HEK293T (cell line): ENCODE measurements around the gene C16orf89.

Experiments
- CTCF ChIA-PET: fragments of 350-600 bp; formaldehyde crosslinking; extraction: SDS; loops from one replicate; lab custom pipeline; 2021; ENCODE audit warnings: antibody characterized with exemption, inconsistent platforms; lab: Yijun Ruan, JAX
- POLR2A ChIA-PET: fragments of 350-600 bp; formaldehyde crosslinking; extraction: SDS; loops from one replicate; lab custom pipeline; 2020; ENCODE audit warnings: antibody characterized with exemption, inconsistent platforms; lab: Yijun Ruan, JAX
- DNase-seq: peaks from one replicate; pipeline ENCODE4 v3.0.0; 2012; ENCODE audit warnings: mixed read lengths; ENCODE audit errors: extremely low spot score
- ARNT ChIP-seq: fragments of 450-650 bp; IDR thresholded peaks from 2 replicates; pipeline ENCODE4 v1.6.1; 2017; ENCODE audit warnings: mild to moderate bottlenecking
- BHLHE40 ChIP-seq: fragments of 450-650 bp; IDR thresholded peaks from 2 replicates; pipeline ENCODE4 v1.6.1; 2016; ENCODE audit warnings: mild to moderate bottlenecking, moderate library complexity, borderline replicate concordance
- CTBP1 ChIP-seq: fragments of 450-650 bp; IDR thresholded peaks from 2 replicates; pipeline ENCODE4 v1.6.1; 2016; ENCODE audit warnings: borderline replicate concordance
- ELF4 ChIP-seq: fragments of 450-650 bp; IDR thresholded peaks from 2 replicates; pipeline ENCODE4 v1.6.1; 2017; ENCODE audit warnings: antibody characterized with exemption
- FOXA1 ChIP-seq: fragments of 450-650 bp; IDR thresholded peaks from 2 replicates; pipeline ENCODE4 v1.6.1; 2016; ENCODE audit warnings: mild to moderate bottlenecking
- FOXK2 ChIP-seq: fragments of 450-650 bp; IDR thresholded peaks from 2 replicates; pipeline ENCODE4 v1.6.1; 2016; ENCODE audit warnings: mild to moderate bottlenecking
- FOXM1 ChIP-seq: fragments of 450-650 bp; IDR thresholded peaks from 2 replicates; pipeline ENCODE4 v1.6.1; 2017; ENCODE audit warnings: mild to moderate bottlenecking, borderline replicate concordance
- HDGF ChIP-seq: fragments of 450-650 bp; IDR thresholded peaks from 2 replicates; pipeline ENCODE4 v1.6.1; 2017; ENCODE audit warnings: antibody characterized with exemption, borderline replicate concordance
- L3MBTL2 ChIP-seq: fragments of 450-650 bp; conservative IDR thresholded peaks from 2 replicates; pipeline ENCODE4 v1.6.1; 2016; ENCODE audit warnings: mild to moderate bottlenecking
- LEF1 ChIP-seq: fragments of 450-650 bp; IDR thresholded peaks from 2 replicates; pipeline ENCODE4 v1.6.1; 2017; ENCODE audit warnings: mild to moderate bottlenecking, borderline replicate concordance
- NFRKB ChIP-seq: fragments of 450-650 bp; IDR thresholded peaks from 2 replicates; pipeline ENCODE4 v1.6.1; 2016; ENCODE audit warnings: mild to moderate bottlenecking, moderate library complexity
- SP1 ChIP-seq: fragments of 450-650 bp; IDR thresholded peaks from 2 replicates; pipeline ENCODE4 v1.6.1; 2017
- SUZ12 ChIP-seq: fragments of 450-650 bp; IDR thresholded peaks from 2 replicates; pipeline ENCODE4 v1.6.1; 2016; ENCODE audit warnings: mild to moderate bottlenecking
- TARDBP ChIP-seq: fragments of 450-650 bp; IDR thresholded peaks from 2 replicates; pipeline ENCODE4 v1.6.1; 2016
- ZNF384 ChIP-seq: fragments of 450-650 bp; IDR thresholded peaks from 2 replicates; pipeline ENCODE4 v1.6.1; 2016
- TF ChIP-seq, protein P1 (sequence below): fragments of 450-650 bp; IDR thresholded peaks from 2 replicates; pipeline ENCODE4 v1.6.1; 2016

Gene C16orf89

GRCh38 chr16:5000573-5001001 lies 65.2 kb downstream of the C16orf89 start:
- TF ChIP-seq ELF4 (no peak), HDGF (no peak), ARNT (no peak), FOXK2 (no peak), NFRKB (no peak), LEF1 (no peak), SUZ12 (no peak), ZNF384 (no peak), L3MBTL2 (no peak), SP1 (no peak), CTBP1 (no peak), TARDBP (no peak), FOXM1 (no peak), BHLHE40 (no peak), FOXA1 (no peak)
- TF ChIP-seq, protein P1, sequence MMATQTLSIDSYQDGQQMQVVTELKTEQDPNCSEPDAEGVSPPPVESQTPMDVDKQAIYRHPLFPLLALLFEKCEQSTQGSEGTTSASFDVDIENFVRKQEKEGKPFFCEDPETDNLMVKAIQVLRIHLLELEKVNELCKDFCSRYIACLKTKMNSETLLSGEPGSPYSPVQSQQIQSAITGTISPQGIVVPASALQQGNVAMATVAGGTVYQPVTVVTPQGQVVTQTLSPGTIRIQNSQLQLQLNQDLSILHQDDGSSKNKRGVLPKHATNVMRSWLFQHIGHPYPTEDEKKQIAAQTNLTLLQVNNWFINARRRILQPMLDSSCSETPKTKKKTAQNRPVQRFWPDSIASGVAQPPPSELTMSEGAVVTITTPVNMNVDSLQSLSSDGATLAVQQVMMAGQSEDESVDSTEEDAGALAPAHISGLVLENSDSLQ: no peak
- POLR2A ChIA-PET: interaction anchor here (1.1 kb wide), 1 partner anchor 14 kb away, joined by 5 read pairs; no protein-coding TSS in a partner anchor
- CTCF ChIA-PET: no interaction called here
- DNase-seq: no peak

DNA sequence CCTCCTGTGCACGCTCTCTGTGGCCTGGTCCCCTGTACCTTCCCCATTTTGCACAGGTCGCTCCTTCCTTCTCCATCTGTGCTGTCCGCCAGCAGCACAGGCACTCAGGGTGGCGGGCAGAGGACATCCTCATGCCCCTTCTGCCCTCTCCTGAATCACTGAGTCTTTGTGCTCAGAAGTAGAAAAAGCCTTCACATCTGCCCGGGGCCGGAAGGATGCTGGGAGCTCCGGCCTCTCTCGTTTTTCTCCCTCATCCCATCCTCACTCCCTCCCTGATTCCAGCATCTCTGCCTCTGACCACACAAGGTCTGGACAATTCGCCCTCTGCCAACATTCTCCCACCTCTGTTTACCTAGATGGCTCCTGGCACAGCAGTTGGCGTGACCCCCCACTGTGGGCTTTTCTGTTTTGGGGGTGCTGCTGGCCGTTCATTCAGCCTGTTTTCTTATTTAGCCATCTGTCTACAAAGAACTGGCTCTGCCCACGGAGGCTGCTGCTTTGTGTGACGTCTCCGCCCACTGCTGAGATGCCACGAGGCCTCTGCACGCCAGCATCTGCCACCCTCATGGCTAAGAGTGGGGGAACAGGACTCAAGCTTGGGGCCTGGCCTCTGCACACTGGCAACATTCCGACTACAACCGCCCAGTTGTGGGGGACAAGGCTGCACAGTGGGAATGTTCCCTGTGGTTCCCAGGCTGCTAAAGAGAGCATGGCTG lies 70.9 kb downstream of the C16orf89 start:
- ChIA-PET CTCF (no interaction called here), POLR2A (no interaction called here)
- no peak for DNase-seq
- TF ChIP-seq BHLHE40: no peak
- TF ChIP-seq CTBP1: no peak
- TF ChIP-seq, protein P1: no peak
- TF ChIP-seq FOXM1: no peak
- TF ChIP-seq NFRKB: no peak
- no peak for TF ChIP-seq ZNF384
- TF ChIP-seq HDGF: no peak
